Measurements from ENCODE around the gene PUSL1. TPM values are rescaled to one million over a fixed set of nuclear protein-coding genes. Genes with fewer than 3 reads are reported as not detected.

The PUSL1 gene
- total and polyA plus RNA-seq, 2 of the 13 experiments (the other 11 are each of a cell fraction or from before 2014, with no cell fraction given), result 8.3 to 22.2 TPM

DNA sequence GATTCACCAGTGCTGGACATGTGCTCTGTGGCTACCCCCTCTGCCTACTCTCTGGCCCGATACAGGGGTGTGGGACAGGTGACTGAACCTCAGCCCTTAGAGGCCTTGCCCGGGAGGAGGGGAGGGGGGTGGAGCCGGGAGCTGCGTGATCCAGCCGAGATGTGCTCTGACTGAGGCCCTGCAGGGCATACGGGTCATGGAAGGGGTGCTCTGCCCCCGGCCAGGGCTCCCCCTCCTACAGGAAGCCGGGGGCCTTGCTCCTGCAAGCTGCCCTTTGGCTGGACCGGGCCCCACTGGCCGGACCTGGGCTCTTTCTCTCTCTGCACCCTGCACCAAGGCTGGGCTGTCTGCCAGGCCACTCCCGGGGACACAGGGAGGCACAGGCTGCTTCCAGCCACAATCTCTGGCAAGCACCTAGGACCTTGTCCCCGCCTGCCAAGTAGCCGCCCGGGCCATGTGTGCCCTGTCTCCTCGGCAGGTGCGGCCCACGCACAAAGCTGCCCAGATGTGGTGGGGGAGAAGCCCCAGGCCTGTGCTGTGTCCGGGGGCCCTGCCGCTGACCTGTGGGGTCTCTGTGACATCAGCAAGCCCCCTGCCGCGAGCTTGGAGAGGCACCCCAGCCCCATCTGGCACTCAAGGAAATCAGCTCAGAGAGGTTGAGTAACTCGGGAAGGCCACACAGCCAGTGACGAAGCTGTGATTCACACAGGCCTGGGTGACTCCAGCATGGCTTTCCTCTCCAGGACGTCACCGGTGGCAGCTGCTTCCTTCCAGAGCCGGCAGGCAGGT lies 26.7 kb upstream of the PUSL1 start (continued):
- no peak for TF ChIP-seq HOXA3 (CRISPR knock-in tag; IDR thresholded peaks at IDR 0.05)
- TF ChIP-seq FOXM1 (CRISPR knock-in tag; IDR thresholded peaks at IDR 0.05), result no peak
- TF ChIP-seq, protein P1, sequence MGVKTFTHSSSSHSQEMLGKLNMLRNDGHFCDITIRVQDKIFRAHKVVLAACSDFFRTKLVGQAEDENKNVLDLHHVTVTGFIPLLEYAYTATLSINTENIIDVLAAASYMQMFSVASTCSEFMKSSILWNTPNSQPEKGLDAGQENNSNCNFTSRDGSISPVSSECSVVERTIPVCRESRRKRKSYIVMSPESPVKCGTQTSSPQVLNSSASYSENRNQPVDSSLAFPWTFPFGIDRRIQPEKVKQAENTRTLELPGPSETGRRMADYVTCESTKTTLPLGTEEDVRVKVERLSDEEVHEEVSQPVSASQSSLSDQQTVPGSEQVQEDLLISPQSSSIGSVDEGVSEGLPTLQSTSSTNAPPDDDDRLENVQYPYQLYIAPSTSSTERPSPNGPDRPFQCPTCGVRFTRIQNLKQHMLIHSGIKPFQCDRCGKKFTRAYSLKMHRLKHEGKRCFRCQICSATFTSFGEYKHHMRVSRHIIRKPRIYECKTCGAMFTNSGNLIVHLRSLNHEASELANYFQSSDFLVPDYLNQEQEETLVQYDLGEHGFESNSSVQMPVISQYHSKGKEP (CRISPR knock-in tag; IDR thresholded peaks at IDR 0.05), result no peak
- TF ChIP-seq, protein P2, sequence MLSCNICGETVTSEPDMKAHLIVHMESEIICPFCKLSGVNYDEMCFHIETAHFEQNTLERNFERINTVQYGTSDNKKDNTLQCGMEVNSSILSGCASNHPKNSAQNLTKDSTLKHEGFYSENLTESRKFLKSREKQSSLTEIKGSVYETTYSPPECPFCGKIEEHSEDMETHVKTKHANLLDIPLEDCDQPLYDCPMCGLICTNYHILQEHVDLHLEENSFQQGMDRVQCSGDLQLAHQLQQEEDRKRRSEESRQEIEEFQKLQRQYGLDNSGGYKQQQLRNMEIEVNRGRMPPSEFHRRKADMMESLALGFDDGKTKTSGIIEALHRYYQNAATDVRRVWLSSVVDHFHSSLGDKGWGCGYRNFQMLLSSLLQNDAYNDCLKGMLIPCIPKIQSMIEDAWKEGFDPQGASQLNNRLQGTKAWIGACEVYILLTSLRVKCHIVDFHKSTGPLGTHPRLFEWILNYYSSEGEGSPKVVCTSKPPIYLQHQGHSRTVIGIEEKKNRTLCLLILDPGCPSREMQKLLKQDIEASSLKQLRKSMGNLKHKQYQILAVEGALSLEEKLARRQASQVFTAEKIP (CRISPR knock-in tag; IDR thresholded peaks at IDR 0.05; ENCODE audit: borderline replicate concordance), result no peak
- TF ChIP-seq IKZF4 (CRISPR knock-in tag; IDR thresholded peaks at IDR 0.05; ENCODE audit: borderline replicate concordance, low read depth, not compliant biosample characterization), result no peak
- no peak for TF ChIP-seq EEA1 (CRISPR knock-in tag; IDR thresholded peaks at IDR 0.05; ENCODE audit: borderline replicate concordance)
- peak; percentile 83; the same call in 1 of the 2 replicates for TF ChIP-seq ETV5 (CRISPR knock-in tag; IDR thresholded peaks at IDR 0.05; ENCODE audit: borderline replicate concordance)
- TF ChIP-seq MZF1 (CRISPR knock-in tag; IDR thresholded peaks at IDR 0.05; ENCODE audit: borderline replicate concordance), result no peak
- TF ChIP-seq, protein P3, sequence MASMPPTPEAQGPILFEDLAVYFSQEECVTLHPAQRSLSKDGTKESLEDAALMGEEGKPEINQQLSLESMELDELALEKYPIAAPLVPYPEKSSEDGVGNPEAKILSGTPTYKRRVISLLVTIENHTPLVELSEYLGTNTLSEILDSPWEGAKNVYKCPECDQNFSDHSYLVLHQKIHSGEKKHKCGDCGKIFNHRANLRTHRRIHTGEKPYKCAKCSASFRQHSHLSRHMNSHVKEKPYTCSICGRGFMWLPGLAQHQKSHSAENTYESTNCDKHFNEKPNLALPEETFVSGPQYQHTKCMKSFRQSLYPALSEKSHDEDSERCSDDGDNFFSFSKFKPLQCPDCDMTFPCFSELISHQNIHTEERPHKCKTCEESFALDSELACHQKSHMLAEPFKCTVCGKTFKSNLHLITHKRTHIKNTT (CRISPR knock-in tag; IDR thresholded peaks at IDR 0.05), result no peak
- peak; percentile 12 to 52; a peak in 1 of 4 replicates for TF ChIP-seq NR2F1 (CRISPR knock-in tag; IDR thresholded peaks at IDR 0.05)
- no peak for TF ChIP-seq WIZ (CRISPR knock-in tag; IDR thresholded peaks at IDR 0.05)
- TF ChIP-seq RFXANK (CRISPR knock-in tag; IDR thresholded peaks at IDR 0.05), result no peak
- no peak for TF ChIP-seq ZNF569 (CRISPR knock-in tag; IDR thresholded peaks at IDR 0.05; ENCODE audit: borderline replicate concordance)
- TF ChIP-seq XRCC5 (optimal IDR thresholded peaks at IDR 0.05; ENCODE audit: low read length), result peak; percentile 22
- TF ChIP-seq KDM6A (CRISPR knock-in tag; IDR thresholded peaks at IDR 0.05; ENCODE audit: low read depth), result peak; percentile 78
- TF ChIP-seq YEATS4 (CRISPR knock-in tag; IDR thresholded peaks at IDR 0.05; ENCODE audit: borderline replicate concordance), result no peak
- peak; percentile 59; the same call in 1 of the 2 replicates for TF ChIP-seq ZNF674 (CRISPR knock-in tag; IDR thresholded peaks at IDR 0.05; ENCODE audit: low read depth)
- no peak for TF ChIP-seq ONECUT2 (CRISPR knock-in tag; IDR thresholded peaks at IDR 0.05)
- no peak for TF ChIP-seq SMAD1 (CRISPR knock-in tag; IDR thresholded peaks at IDR 0.05; ENCODE audit: borderline replicate concordance, low read depth)
- no peak for TF ChIP-seq NFE2L2 (IDR thresholded peaks at IDR 0.05; ENCODE audit: low read length)
- peak; percentile 69; the same call in 1 of the 2 replicates for TF ChIP-seq NCOA1 (CRISPR knock-in tag; IDR thresholded peaks at IDR 0.05)
- no peak for TF ChIP-seq RAD51 (IDR thresholded peaks at IDR 0.05; ENCODE audit: borderline replicate concordance)
- TF ChIP-seq, protein P4, sequence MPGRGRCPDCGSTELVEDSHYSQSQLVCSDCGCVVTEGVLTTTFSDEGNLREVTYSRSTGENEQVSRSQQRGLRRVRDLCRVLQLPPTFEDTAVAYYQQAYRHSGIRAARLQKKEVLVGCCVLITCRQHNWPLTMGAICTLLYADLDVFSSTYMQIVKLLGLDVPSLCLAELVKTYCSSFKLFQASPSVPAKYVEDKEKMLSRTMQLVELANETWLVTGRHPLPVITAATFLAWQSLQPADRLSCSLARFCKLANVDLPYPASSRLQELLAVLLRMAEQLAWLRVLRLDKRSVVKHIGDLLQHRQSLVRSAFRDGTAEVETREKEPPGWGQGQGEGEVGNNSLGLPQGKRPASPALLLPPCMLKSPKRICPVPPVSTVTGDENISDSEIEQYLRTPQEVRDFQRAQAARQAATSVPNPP (CRISPR knock-in tag; IDR thresholded peaks at IDR 0.05), result no peak
- no peak for TF ChIP-seq ZNF143 (CRISPR knock-in tag; IDR thresholded peaks at IDR 0.05)
- no peak for TF ChIP-seq ZNF264 (CRISPR knock-in tag; IDR thresholded peaks at IDR 0.05)
- TF ChIP-seq ISL2 (CRISPR knock-in tag; IDR thresholded peaks at IDR 0.05), result no peak
- TF ChIP-seq ZNF317 (CRISPR knock-in tag; IDR thresholded peaks at IDR 0.05), result no peak; the same call in 1 of the 2 replicates

Data from HepG2 (cell line).